ENCODE data around the gene A4GALT. TPM values are rescaled to one million over a fixed set of nuclear protein-coding genes. Genes with fewer than 3 reads are reported as not detected.
"Not testable (repeated sequence)": the region's sequence is repeated elsewhere in the genome, so short reads cannot be mapped to it uniquely, and the experiment has no call there.

The A4GALT gene
- total and polyA plus RNA-seq, 2 donors (not counting 1 experiment from before 2014, with no cell fraction given), result 0.09 to 6.1 TPM

DNA sequence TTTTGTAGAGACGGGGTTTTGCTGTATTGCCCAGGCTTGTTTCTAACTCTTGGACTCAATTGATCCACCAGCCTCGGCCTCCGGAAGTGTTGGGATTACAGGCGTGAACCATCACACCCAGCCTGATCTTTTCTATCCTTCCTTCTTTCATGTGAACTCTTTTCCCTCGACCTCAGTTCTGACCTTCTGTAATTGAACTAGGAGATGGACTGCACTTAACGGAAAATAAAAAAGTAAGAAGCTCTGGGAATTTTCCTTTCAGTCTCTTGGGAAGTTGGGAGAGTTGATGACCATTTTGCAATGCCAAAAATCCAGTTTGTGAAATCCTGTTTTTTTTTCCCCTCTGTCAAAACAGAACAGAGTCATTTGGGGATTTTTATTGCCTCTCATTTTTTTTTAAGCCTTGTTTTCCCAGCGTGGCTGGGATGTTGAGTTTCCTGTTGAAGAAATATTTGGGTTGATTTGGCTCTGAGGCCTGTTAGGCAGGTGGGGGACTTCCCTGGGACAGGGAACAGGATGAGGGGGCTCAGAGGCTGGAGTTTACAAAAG, 44.5 kb downstream of the A4GALT start:
- TF ChIP-seq, protein P1, sequence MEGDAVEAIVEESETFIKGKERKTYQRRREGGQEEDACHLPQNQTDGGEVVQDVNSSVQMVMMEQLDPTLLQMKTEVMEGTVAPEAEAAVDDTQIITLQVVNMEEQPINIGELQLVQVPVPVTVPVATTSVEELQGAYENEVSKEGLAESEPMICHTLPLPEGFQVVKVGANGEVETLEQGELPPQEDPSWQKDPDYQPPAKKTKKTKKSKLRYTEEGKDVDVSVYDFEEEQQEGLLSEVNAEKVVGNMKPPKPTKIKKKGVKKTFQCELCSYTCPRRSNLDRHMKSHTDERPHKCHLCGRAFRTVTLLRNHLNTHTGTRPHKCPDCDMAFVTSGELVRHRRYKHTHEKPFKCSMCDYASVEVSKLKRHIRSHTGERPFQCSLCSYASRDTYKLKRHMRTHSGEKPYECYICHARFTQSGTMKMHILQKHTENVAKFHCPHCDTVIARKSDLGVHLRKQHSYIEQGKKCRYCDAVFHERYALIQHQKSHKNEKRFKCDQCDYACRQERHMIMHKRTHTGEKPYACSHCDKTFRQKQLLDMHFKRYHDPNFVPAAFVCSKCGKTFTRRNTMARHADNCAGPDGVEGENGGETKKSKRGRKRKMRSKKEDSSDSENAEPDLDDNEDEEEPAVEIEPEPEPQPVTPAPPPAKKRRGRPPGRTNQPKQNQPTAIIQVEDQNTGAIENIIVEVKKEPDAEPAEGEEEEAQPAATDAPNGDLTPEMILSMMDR (IDR thresholded peaks at IDR 0.05), result no peak
- TF ChIP-seq EZH2 (IDR thresholded peaks at IDR 0.05; ENCODE audit: borderline replicate concordance, insufficient read depth, low read depth, low read length, poor library complexity, severe bottlenecking), result no peak
- ChIA-PET CTCF (interaction anchor here (1.1 kb wide), 1 partner anchor 21 kb away, joined by 3 read pairs; no protein-coding TSS in a partner anchor), POLR2A (no interaction called here)
- Mint-ChIP-seq H3K27me3 (no peaks in the 10 kb centered on the region), H3K27ac (no peak overlapping the region), H3K4me1 (peaks cover 21% of the 10 kb centered on the region), H3K9me3 (ENCODE audit: insufficient read depth) (peaks cover 13% of the 10 kb centered on the region), H3K4me3 (no peak overlapping the region)
- DNase-seq, result no peak
- no peak overlapping the region for H3K4me3 ChIP-seq (ENCODE audit: control extremely low read depth in 1 of 5, extremely low read depth in 1 of 5, insufficient read depth in 1 of 5, low read depth in 2 of 5, low read length in 4 of 5)
- intact Hi-C loops (cut with micrococcal nuclease), result no loop called here
- 100% methylated on average over 2 of the region's 7 CpGs for WGBS (ENCODE audit: insufficient coverage)
- no peaks in the 10 kb centered on the region for H4K20me1 ChIP-seq (ENCODE audit: control insufficient read depth, insufficient read depth, low read length, poor library complexity, severe bottlenecking)
- no peak overlapping the region for H3K4me2 ChIP-seq (replicated peaks; ENCODE audit: low read depth, low read length, poor library complexity, severe bottlenecking)
- H3K9ac ChIP-seq (ENCODE audit: low read length), result no peak overlapping the region
- H2AFZ ChIP-seq (ENCODE audit: insufficient read depth, low read depth, low read length, poor library complexity, severe bottlenecking), result no peak overlapping the region
- no peak overlapping the region for H3K27ac ChIP-seq (ENCODE audit: low read length in 2 of 2)
- peaks cover 10 to 20% of the 10 kb centered on the region in 2 donors for H3K4me1 ChIP-seq (ENCODE audit: control insufficient read depth in 2 of 2, insufficient read depth in 2 of 2, low read length in 2 of 2)
- no peaks in the 10 kb centered on the region for H3K27me3 ChIP-seq (replicated peaks in 1 of 4; ENCODE audit: control extremely low read depth in 1 of 4, control insufficient read depth in 3 of 4, insufficient read depth in 4 of 4, low read length in 3 of 4)
- no peak for ATAC-seq (ENCODE audit: low read depth)
- no peaks in the 10 kb centered on the region for H3K79me2 ChIP-seq (ENCODE audit: control insufficient read depth, insufficient read depth, low read length)
- H3K9me3 ChIP-seq (ENCODE audit: control extremely low read depth in 1 of 3, control insufficient read depth in 2 of 3, insufficient read depth in 1 of 3, low read length in 2 of 3), result peaks cover 0 to 37% (median 17%) of the 10 kb centered on the region in 3 donors
- H3K36me3 ChIP-seq (replicated peaks in 1 of 2; ENCODE audit: control extremely low read depth in 1 of 2, control insufficient read depth in 1 of 2, extremely low read depth in 1 of 2, insufficient read depth in 2 of 2, low read length in 1 of 2), result no peaks in the 10 kb centered on the region

DNA sequence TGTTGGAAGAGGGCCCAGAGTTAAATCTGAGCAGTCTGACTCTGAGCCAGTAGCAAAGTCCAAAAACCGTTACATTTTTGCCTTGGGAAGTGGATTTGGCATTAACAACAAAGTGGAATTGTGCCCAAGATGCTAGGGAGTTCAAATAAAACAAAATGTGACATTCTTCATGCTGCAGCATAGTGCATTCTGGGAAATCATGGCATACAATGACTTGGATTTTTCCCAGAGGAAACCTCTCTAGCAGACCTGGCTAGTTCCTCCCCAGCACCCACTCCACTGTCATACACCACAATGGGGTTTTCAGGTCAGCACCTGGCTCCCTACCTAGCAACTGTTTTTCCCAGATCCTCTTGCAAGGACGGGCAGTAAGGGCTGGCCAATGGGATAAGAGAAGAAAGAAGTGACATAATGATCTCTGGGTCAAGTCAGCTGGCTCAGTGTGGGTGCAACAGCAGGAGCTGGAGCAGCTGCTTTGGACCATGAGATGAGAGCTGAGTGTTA, 46.7 kb downstream of the A4GALT start:
- H3K4me3 ChIP-seq (ENCODE audit: control extremely low read depth in 1 of 5, extremely low read depth in 1 of 5, insufficient read depth in 1 of 5, low read depth in 2 of 5, low read length in 4 of 5), result no peak overlapping the region
- no peaks in the 10 kb centered on the region for H3K27me3 ChIP-seq (replicated peaks in 1 of 4; ENCODE audit: control extremely low read depth in 1 of 4, control insufficient read depth in 3 of 4, insufficient read depth in 4 of 4, low read length in 3 of 4)
- H3K9me3 ChIP-seq (ENCODE audit: control extremely low read depth in 1 of 3, control insufficient read depth in 2 of 3, insufficient read depth in 1 of 3, low read length in 2 of 3), result peaks cover 0 to 22% (median 8%) of the 10 kb centered on the region in 3 donors
- H3K4me1 ChIP-seq (ENCODE audit: control insufficient read depth in 2 of 2, insufficient read depth in 2 of 2, low read length in 2 of 2), result peaks cover 22 to 32% of the 10 kb centered on the region in 2 donors
- ChIA-PET POLR2A (no interaction called here), CTCF (interaction anchor here (0.6 to 1.3 kb wide), 2 partner anchors 13 to 194 kb away, joined by 3 read pairs; no protein-coding TSS in a partner anchor)
- no peak overlapping the region for H2AFZ ChIP-seq (ENCODE audit: insufficient read depth, low read depth, low read length, poor library complexity, severe bottlenecking)
- DNase-seq, result no peak
- H3K4me1 Mint-ChIP-seq, result peaks cover 31% of the 10 kb centered on the region
- no peaks in the 10 kb centered on the region for H3K79me2 ChIP-seq (ENCODE audit: control insufficient read depth, insufficient read depth, low read length)
- no peaks in the 10 kb centered on the region for H3K27me3 Mint-ChIP-seq
- H3K9me3 Mint-ChIP-seq (ENCODE audit: insufficient read depth), result peaks cover 8% of the 10 kb centered on the region
- TF ChIP-seq, protein P1 (IDR thresholded peaks at IDR 0.05), result no peak
- TF ChIP-seq EZH2 (IDR thresholded peaks at IDR 0.05; ENCODE audit: borderline replicate concordance, insufficient read depth, low read depth, low read length, poor library complexity, severe bottlenecking), result no peak
- no peak overlapping the region for H3K9ac ChIP-seq (ENCODE audit: low read length)
- H3K36me3 ChIP-seq (replicated peaks in 1 of 2; ENCODE audit: control extremely low read depth in 1 of 2, control insufficient read depth in 1 of 2, extremely low read depth in 1 of 2, insufficient read depth in 2 of 2, low read length in 1 of 2), result no peaks in the 10 kb centered on the region
- peak overlapping the region; percentile 65 for H3K27ac Mint-ChIP-seq
- H3K4me2 ChIP-seq (replicated peaks; ENCODE audit: low read depth, low read length, poor library complexity, severe bottlenecking), result no peak overlapping the region
- H4K20me1 ChIP-seq (ENCODE audit: control insufficient read depth, insufficient read depth, low read length, poor library complexity, severe bottlenecking), result no peaks in the 10 kb centered on the region
- H3K4me3 Mint-ChIP-seq, result no peak overlapping the region
- ATAC-seq (ENCODE audit: low read depth), result no peak
- WGBS (ENCODE audit: insufficient coverage), result 89% methylated on average over 1 of the region's 2 CpGs
- intact Hi-C loops (cut with micrococcal nuclease), result no loop called here
- H3K27ac ChIP-seq (ENCODE audit: low read length in 2 of 2), result no peak overlapping the region

DNA sequence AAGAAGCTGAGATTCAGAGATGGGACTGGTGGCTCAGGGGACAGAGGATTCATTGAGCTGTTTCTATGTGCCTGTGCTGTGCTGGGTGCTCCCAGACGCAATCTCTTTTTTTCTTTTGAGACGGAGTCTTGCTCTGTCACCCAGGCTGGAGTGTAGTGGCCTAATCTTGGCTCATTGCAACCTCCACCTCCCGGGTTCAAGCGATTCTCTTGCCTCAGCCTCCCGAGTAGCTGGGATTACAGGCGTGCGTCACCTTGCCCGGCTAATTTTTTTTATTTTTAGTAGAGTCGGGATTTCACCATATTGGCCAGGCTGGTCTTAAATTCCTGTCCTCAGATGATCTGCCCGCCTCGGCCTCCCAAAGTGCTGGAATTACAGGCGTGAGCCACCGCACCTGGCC, 47.6 kb downstream of the A4GALT start:
- POLR2A ChIA-PET, result not testable (repeated sequence)
- CTCF ChIA-PET, result interaction anchor here (1.2 kb wide), 1 partner anchor 20 kb away, joined by 3 read pairs; no protein-coding TSS in a partner anchor
- WGBS (ENCODE audit: insufficient coverage), result 97% methylated on average over 8 of the region's 13 CpGs

More for the DNA sequence above, 47.6 kb downstream of the A4GALT start:
- H3K27me3 ChIP-seq (replicated peaks in 1 of 4; ENCODE audit: control extremely low read depth in 1 of 4, control insufficient read depth in 3 of 4, insufficient read depth in 4 of 4, low read length in 3 of 4); H3K9me3 Mint-ChIP-seq (ENCODE audit: insufficient read depth); DNase-seq; H3K27me3 Mint-ChIP-seq; H3K4me2 ChIP-seq (replicated peaks; ENCODE audit: low read depth, low read length, poor library complexity, severe bottlenecking); H3K27ac Mint-ChIP-seq; H3K4me3 ChIP-seq (ENCODE audit: control extremely low read depth in 1 of 5, extremely low read depth in 1 of 5, insufficient read depth in 1 of 5, low read depth in 2 of 5, low read length in 4 of 5); H3K36me3 ChIP-seq (replicated peaks in 1 of 2; ENCODE audit: control extremely low read depth in 1 of 2, control insufficient read depth in 1 of 2, extremely low read depth in 1 of 2, insufficient read depth in 2 of 2, low read length in 1 of 2); ATAC-seq (ENCODE audit: low read depth); H4K20me1 ChIP-seq (ENCODE audit: control insufficient read depth, insufficient read depth, low read length, poor library complexity, severe bottlenecking); H3K9ac ChIP-seq (ENCODE audit: low read length); H3K4me3 Mint-ChIP-seq; H3K27ac ChIP-seq (ENCODE audit: low read length in 2 of 2); H2AFZ ChIP-seq (ENCODE audit: insufficient read depth, low read depth, low read length, poor library complexity, severe bottlenecking); intact Hi-C loops (cut with micrococcal nuclease); H3K79me2 ChIP-seq (ENCODE audit: control insufficient read depth, insufficient read depth, low read length): not testable (repeated sequence)
- H3K4me1 Mint-ChIP-seq, result peaks cover 31% of the 10 kb centered on the region
- H3K9me3 ChIP-seq (ENCODE audit: control extremely low read depth in 1 of 3, control insufficient read depth in 2 of 3, insufficient read depth in 1 of 3, low read length in 2 of 3), result peaks cover 0 to 14% (median 0%) of the 10 kb centered on the region in 3 donors
- peaks cover 22 to 32% of the 10 kb centered on the region in 2 donors for H3K4me1 ChIP-seq (ENCODE audit: control insufficient read depth in 2 of 2, insufficient read depth in 2 of 2, low read length in 2 of 2)
